NCI-H1092 treated with DMSO at 0.1 percent for 48 hours (cell line): ENCODE measurements around the gene BRF1.

Experiments used
- DNase-seq: peaks from one replicate; lab custom pipeline; 2025; lab: John Stamatoyannopoulos, UW

Gene BRF1

DNA sequence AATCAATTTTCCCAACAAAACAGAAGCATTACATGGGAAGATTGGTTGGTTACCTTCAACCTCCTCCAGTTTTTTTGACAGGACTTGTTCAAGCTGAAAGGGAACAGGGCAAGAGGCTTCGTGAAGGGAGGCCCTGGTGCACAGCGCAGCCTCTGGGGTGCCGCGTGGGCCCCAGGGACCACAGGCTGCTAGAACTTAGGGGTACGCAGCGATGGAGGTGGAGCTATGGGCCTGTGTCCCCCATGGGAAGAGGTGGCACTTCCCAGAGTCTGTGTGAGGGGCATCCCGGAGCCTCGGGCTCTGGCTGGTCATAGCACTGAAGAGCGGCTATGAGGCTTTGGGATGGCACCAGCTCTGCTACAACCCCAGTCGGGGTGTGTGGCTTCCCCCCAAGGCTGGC is 74.6 kb downstream of the BRF1 start:
- no peak for DNase-seq

DNA sequence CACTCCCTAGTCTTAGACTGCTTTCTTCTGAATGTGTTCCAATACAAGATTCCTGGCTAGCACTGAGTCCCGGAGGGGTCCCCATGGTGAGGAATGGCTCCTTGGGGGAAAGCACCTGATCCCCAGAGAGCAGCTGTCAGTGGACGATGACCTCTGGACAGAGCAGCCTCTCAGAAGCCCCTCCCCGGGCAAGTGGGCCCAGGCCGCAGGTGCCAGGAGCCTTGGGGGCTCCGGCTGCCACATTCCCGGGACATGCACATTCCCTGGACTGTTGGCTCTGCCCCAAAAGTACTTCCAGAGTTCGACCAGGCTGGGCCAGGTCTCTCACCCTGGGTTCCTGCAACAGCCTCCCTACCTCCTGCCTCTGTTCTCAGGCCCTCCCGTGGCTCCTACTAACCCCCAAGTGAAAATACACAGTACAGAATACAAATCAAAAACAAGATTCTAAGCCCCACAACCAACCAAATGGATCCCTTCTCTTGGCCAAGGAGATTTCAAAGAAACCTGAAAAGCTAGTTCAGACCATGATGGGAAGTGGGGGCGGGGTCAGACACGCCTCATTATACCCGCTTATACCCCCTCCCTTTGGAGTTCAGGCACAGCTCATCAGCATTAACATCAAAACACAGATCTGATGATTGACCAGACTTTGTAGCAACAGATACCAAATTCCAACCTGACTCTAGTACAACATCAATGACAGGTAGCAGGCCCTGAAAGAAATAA is 75.8 kb downstream of the BRF1 start:
- no peak for DNase-seq

DNA sequence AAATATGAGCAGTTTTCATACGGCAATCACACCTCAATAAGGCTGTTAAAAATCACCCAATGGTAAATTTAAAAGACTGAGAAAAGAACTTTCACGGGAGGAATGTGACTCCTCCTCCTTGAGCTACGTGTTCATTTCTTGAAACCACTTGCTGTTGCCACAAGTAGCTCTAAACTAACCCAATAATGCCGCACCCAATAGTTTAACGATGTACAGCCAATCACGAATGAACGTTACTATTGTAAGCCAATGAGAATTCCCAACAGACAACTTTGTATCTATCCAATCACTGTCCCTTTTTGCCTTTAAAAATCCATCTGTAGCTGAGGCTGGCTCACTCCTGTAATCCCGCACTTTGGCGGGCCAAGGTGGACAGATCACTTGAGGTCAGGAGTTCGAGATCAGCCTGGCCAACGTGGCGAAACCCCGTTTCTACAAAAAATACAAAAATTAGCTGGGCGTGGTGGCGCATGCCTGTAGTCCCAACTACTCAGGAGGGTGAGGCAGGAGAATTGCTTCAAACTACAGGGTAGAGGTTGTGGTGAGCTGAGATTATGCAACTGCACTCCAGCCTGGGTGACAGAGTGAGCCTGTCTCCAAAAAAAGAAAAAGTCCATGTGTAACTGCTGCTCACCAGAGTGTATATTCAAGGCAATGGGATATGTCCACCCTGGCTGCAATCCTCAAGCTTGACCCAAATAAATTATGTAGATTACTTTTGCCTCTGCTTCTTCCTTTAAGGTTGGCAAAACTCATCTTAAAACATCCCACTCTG is 76.8 kb downstream of the BRF1 start:
- DNase-seq = no peak

DNA sequence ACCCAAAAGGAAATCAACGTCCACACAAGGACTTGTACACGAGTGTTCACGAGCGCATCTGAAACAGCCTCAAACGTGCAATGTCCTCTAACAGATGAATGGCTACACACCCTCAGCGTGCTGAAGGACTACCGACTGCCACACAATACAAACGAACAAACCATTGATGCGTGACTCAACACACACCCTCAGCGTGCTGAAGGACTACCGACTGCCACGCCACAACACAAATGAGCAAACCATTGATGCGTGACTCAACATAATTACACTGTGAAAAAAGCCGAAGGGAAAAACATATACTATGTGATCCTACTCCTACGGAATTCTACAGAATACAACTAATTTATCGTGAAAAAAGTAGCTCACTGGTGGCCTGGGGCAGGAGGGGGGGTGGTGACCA is 77.5 kb downstream of the BRF1 start:
- no peak for DNase-seq

DNA sequence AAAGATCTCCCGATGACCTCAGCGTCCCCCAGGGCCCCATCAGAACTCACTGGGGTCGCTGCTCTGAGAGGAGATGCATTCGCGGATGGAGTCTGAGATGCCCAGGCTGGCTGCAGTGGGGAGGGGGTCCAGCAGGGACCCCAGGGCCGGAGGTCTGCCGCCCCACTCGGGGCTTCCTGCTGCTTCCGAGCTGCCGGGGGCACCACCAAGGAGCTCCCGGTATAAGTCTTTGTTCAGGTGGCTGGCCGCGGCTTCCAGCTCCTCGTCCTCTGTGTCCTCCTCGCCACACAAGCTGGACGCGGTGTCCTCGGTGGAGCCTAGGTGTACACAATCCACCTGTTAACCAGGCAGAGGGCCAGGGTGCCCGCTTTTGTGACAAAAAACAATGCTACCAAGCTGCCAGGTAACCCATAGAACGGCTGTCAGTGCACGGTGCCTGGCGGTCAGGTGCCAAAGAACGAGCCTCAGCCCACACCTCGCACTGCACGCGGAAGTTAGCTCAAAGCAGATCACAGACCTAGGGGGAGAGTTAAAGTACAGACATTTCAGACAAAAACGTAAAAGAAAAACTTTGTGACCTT is 79.1 kb downstream of the BRF1 start:
- no peak for DNase-seq

DNA sequence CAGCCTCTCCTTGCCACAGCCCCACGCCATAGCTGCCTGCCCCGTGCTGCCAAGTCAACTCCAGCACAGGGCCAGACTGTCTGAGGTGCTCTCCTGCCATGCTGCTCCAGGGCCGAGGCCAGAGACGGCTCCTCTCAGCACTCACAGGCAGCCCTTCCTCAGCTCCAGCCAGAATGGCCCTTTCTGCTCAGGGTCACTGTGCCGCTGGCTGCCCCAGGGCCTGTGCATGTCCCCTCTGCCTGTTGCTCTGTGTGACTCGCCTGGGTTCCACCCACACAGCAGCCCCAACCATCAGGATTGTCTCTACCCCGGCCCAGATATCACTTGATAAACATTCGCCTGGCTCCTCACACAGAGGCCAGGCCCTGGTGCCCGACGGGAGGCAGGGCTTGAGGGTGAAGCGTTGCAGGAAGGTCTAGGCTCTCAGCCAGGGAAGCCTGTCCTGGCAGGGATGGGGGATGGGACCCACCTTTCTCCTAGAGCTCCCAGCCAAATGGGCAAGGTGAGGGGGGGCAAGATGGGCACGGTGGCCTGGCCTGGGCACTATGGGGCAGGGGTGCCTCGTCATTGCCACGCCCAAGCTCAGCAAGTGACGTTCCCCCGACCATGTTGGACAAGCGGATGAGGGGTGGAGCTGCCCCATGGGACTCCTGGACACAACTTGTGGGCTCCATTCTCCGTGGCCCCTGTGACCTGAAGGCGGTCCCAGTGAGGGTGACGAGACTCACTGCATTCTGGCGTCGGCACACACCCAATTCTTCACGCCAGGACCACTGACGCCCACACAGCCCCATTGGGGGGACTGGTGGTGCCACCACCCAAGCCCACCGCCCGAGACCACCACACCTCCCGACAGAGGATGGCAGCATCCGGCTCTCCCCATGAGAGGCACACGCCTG is 79.9 kb downstream of the BRF1 start:
- no peak for DNase-seq

DNA sequence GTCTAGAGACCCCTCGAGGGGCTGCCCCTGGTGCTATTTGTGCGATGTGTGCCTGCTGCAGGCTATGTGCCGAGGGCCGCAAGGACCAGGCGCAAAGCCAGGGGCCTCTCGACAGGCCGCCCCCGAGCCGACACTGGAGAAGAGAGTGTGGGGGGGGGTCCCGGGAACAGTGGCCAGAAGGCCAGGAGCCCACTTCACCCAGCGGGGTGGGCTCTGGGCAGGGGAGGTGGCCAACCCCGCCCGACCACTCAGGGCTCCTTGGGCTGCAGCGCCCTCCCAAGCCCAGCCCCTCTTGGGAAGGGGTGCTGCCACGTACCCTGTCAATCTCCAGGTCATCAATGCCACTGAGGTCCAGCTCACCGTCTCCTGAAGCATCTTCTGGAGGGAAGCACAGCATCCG is 81.0 kb downstream of the BRF1 start:
- no peak for DNase-seq

DNA sequence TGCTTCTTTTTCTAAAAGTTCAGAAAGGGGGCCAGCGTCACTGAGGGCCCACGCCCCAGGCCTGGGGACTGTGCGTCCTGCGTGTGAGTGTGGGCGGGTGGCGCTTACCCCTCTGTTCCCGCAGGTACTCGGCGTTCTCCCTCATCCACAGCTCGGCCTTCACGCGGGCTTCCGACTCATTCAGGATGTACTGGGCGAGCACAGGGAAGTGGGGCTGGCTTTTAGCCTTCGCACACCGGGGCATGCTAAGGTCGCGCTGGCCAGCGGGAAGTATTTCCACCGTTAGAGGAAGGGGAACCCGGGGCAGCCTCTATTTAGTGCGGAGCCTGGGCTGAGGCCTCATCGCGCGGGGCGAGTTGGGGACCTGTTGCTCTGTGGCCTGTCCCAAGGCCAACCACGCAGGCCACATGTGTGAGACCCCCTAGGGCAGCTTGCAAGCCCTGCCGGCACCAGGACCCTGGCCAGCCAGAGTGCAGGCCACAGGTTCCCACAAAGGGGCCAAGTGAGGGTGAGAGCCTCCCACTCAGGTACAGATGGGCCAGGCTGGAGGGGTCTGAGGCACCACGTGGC is 81.7 kb downstream of the BRF1 start:
- no peak for DNase-seq

DNA sequence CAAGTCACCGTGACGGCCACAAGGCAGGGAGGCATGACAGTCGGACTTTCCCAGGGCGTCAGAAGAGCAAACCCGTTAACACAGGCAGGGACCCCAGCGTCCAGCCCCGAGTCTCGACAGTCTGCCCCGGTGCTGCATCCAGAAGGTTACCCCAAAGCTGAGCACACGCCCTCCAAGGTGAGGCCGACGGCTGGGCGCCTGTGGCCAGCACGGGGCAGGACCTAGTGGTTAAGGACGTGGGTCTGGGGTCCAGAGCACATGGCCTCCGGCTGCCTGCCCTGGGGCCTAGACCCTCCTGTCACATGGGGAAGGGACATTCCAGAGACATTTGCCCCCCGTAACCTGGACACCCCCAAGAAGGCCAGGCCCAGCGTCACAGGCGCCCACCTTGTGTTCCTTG is 82.2 kb downstream of the BRF1 start:
- DNase-seq = no peak

DNA sequence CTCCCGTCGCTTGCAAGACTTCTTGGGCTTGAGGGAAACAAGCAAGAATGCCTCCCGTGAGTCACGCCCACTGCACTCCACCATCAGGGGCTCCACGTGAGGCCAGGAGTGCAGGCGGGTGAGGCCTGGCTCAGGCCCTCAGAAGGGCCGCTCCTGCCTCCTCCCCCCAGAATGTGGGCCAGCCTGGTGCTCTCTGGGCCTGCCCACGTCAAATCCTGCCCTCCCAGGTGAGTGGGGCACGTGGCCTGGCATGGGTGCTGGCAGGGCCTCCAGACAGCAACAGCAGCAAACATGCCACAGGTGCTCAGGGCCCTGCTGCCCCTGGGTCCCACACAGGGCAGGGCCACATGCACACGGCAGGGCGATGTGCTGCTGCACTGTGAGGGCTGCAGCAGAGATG is 83.0 kb downstream of the BRF1 start:
- no peak for DNase-seq

DNA sequence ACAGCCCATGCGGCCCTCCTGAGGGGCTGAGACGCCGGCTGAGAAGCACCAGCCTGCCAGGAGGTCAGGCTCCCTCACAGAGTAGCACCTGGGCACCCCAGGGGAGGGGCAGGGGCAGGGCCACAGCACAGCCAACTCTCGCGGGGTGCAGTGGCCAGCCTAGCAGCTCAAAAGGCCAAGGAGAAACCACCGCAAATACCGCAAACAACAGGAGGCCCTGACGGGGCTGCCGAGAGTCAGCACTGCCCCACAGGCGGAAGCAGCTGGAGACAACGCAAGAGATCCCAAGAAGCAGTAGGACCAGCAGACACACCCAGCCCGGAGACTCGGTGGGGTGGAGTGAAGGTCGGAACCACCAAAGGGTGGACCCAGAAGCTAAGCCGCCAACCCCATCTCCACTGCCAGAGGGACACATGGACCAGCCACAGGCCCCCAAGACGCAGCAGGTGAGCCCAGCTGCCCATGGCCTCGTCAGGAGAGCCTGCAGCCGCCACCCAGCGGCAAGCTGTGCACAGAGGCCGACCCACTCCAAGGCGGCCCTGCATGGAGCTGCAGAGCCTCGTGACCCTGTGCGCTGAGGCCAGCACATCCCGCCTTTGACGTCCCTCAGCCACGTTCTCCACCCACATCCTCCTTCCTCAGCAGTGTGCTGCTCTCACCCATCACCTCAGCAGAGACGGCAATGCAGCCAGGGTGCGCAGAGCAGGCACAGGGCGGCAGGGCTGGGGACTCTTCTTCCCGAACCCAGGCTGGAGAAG is 84.1 kb downstream of the BRF1 start:
- DNase-seq = no peak

DNA sequence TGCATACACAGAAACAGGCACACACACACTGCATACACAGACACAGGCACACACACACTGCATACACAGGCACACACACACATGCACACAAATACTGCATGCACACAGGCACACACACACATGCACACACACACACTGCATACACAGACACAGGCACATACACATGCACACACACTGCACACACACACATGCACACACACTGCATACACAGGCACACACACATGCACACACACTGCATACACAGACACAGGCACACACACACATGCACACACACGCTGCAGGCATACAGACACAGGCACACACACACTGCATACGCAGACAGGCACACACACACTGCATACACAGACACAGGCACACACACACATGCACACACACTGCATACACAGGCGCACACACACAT is 85.2 kb downstream of the BRF1 start:
- no peak for DNase-seq

DNA sequence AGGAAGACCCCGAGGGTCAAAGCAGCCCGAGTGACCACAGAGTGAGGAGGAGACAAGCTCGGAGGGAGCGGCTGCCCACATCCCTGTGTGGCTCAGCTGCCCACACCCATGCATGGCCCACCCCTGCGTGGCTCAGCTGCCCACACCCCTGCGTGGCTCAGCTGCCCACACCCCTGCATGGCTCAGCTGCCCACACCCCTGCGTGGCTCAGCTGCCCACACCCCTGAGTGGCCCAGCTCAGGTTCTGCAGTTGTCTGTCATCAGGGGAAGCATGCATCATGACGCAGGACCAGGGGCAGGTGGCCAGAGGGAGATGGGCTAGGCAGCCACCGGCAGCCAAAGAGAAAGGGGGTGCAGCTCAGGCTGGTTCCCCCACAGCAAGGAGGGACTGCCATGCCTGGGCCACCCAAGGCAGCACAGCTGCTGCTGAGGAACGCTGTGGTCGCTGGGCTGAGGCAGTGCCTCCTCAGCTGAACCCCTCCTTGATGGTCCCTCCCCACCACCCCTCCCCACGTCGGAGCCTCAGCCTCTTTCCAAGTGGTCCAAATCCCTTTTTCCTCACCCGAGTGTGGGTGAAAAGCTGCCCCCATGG is 86.4 kb downstream of the BRF1 start:
- no peak for DNase-seq

DNA sequence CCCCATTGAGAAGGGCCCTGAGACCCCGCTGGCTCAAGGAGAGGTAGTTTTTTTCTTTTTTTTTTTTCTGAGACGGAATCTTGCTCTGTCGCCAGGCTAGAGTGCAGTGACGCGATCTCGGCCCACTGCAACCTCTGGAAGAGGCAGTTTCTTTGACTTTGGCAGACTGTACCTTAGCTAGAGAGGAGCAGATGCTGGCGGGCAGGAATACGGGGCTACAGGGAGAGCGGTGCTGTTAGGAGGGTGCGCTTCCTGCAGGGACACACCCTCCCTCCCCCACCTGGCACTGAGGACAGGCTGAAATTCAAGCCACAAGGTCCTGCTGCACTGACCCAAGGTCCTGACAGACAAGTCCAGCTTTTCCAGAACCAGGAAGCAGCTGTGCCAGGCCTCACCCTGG is 87.4 kb downstream of the BRF1 start:
- DNase-seq = peak; percentile 52

DNA sequence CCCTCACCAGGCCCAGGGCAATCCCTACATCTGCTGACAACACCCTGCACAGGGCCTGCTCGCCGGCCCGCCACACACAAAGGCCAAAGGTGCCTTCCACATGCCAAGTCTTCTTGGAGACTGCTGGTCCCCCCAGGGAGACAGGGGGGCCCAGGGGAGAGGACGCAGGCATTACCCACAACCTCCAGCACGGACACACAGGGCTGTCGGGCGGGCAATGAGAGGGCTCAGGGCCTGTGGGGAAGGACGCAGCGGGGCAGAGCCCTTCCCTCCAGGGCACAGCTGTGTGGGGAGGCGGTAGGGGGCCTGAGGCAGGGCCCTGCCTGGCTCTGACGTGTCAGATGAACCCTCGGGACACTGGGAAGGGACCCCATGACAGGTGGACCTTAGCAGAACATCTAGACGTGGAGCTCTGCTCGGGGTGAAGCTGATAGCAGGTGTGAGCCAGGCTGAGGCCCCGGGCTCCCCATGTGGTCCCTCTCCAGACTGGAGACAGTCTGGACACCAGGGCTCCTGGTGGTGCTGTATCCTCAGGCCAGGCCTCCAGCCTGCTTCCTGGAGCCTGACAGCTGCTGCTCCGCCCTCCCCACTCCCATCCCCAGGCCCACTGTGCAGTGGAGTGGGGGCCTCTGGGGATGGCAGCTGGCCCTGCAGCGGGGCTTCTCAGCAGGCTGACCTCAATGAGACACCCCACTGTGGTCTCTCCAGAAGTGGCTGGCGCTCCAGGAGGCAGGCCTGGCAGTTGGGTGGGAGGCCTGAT is 88.1 kb downstream of the BRF1 start:
- DNase-seq = peak; percentile 79

DNA sequence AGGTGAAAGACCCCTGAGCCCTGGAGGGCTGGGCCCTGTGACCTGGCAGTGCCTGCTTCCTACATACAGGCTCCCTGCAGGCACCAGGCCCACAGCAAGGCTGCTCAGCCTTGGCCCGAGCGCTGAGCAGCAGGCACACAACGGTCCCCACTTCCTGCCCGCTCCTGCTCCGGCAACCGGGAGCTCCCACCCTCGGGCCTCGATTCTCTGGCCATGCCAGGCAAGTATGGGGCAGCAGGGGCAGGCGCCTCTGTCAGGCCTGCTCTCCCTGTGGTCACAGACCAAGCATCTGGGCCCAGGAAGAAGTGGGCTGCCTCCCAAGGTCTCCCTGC is 89.1 kb downstream of the BRF1 start:
- DNase-seq = no peak

DNA sequence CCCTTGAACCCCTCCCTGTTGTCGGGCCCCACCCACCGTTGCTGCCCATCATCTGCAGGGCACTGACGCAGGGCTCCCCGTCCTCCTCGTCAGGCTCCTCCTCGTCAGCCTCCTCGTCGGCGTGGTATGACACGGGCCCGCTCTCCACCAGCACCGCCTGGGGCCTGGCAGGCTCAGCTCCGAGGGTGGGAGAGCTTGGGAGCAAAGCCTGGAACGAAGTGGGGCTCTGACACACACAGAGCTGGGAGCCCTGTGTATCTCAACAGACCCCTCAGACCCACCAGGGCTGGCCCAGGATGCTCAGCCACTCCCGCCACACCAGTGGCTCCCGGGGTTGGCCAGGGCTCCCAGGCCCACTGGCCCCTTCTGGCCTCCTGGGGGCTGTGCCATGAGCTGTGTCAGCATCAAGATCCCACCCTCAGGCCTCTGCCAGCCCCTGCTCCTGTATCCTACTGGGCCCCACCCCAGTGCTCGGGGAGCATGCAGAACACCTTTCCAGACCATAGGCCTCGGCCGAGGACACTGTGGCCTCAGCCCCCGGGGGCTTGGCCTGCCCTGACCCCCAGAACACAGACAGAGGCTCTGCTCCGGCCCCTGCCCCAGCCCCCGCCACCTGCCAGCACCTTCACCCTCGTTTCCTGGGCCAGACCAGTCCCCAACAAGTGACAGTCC is 89.6 kb downstream of the BRF1 start:
- no peak for DNase-seq

DNA sequence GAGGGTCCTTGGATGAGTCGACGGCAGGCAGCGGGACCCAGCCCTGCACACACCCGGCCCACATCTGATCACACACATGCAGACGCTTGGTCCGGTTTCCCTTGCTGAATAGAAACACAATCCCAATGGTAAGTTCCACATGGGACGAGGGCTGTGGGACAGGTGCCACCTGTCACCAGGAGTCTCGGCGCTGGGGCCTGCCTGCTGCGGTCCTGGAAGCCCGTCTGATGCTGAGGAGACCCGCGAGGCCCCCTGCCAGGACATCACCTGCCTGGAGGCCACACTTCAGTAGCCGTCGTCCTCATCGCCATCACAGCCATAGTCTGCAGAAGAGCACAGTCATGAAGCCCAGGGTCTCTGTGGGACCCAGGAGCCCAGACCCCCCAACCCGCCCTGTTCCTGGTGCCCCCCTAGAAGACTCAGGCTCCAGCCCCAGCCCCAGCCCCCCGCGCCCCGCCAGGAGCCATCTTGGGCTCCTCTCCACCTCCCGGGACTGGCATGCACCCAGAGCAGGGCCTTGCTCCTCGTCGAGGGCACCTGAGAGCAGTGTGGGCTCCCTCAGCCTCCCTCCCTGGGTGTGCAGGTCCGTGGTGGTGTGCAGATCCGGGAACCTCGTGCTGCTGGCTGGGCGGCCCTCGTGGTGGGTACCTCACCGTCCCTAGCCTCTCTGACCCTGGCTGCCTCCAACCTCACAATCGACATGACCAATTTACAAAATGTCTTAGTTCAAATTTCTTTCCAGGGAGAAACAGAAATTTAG is 90.4 kb downstream of the BRF1 start:
- no peak for DNase-seq

DNA sequence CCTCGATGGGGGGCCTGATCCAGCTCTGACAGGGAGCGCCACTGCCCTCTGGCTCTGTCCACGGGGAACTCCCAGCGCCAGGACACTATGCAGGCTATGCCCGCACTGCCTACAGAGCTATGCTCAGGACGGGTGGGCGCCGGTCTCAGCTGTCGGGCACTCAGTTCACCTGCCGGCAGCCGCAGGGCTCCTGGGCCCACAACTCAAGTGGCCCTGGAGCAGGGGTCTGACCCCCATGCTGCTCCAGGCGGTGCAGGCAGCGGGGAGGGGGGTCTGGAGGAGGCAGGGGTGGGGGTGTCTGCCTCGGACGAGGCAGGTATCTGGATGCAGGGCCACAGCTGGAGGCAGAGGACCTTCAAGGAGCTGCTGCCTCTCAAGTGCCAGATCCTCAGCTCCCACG is 91.2 kb downstream of the BRF1 start:
- no peak for DNase-seq
